Stimulated activated CD8-positive, alpha-beta memory T cell treated with anti-CD3 and anti-CD28 coated beads, Interleukin-4, amount 100 ng/mL, for 1 hour (primary cell): Measurements from ENCODE around the gene VTA1.

ENCODE experiments used
- DNase-seq, 2 donors: peaks; one replicate each; pipeline ENCODE4 v3.0.0-alpha.2; 2020; ENCODE audit warnings: low read depth in 2 of 2, low spot score in 1 of 2

Gene VTA1

GRCh38 chr6:142262231-142262630 lies 115.2 kb downstream of the VTA1 start:
- DNase-seq, result no peak

- no peak for DNase-seq
Measured at GRCh38 chr6:142265476-142265875, 118.4 kb downstream of the VTA1 start.

GRCh38 chr6:142266060-142266459 lies 119.0 kb downstream of the VTA1 start:
- DNase-seq, result no peak

GRCh38 chr6:142271476-142271875 lies 124.4 kb downstream of the VTA1 start:
- no peak for DNase-seq
